Kidney (tissue), 14 donors: ENCODE results near the gene PLCB2. TPM values are rescaled to one million over a fixed set of nuclear protein-coding genes. Genes with fewer than 3 reads are reported as not detected.

Experiments used
- DNase-seq, 5 donors: peaks; one replicate each; pipeline ENCODE4 v3.0.0-alpha.2; 2013 to 2020
- FAIRE-seq: peaks from 2 replicates; lab custom pipeline; 2012; peaks lifted over from hg19 to GRCh38; lab: Jason Lieb, UNC
- H3K27ac ChIP-seq, 2 donors: one replicate each; pipeline ENCODE4 v1.7.0; 2013; ENCODE audit warnings: low read depth in 2 of 2, low read length in 2 of 2, inconsistent platforms in 1 of 2
- H3K27me3 ChIP-seq: one replicate; pipeline ENCODE4 v1.7.1; 2013; ENCODE audit warnings: low read length, inconsistent platforms; ENCODE audit not compliant: control insufficient read depth, insufficient read depth
- H3K36me3 ChIP-seq, 3 donors: one replicate each; pipeline versions ENCODE4 v1.7.0 to v1.7.1; 2013; ENCODE audit warnings: low read length in 3 of 3, control low read depth in 1 of 3, inconsistent platforms in 1 of 3; ENCODE audit not compliant: insufficient read depth in 3 of 3, control insufficient read depth in 2 of 3
- H3K4me1 ChIP-seq, 3 donors: one replicate each; pipeline versions ENCODE4 v1.7.0 to v1.7.1; 2013; ENCODE audit warnings: low read length in 3 of 3, inconsistent platforms in 1 of 3, low read depth in 1 of 3; ENCODE audit not compliant: control insufficient read depth in 2 of 3, insufficient read depth in 2 of 3
- H3K4me3 ChIP-seq, 3 donors: one replicate each; pipeline versions ENCODE4 v1.7.0 to v1.8.1; 2013; ENCODE audit warnings: low read length in 3 of 3, control low read depth in 1 of 3, inconsistent platforms in 1 of 3
- H3K9ac ChIP-seq, 3 donors: one replicate each; pipeline versions ENCODE4 v1.7.0 to v1.7.1; 2013; ENCODE audit warnings: low read length in 3 of 3, control low read depth in 1 of 3, inconsistent platforms in 1 of 3
- H3K9me3 ChIP-seq, 3 donors: one replicate each; pipeline versions ENCODE4 v1.7.0 to v1.7.1; 2013; ENCODE audit warnings: low read length in 3 of 3, control low read depth in 1 of 3, inconsistent platforms in 1 of 3; ENCODE audit not compliant: control insufficient read depth in 2 of 3, insufficient read depth in 1 of 3
- intact Hi-C: fragments of 100-400 bp; cut with DNase I; formaldehyde crosslinking; loops from one replicate; pipeline ENCODE4 v1.11.1; 2022
- polyA plus RNA-seq: library from polyadenylated mRNA; stranded (reverse); fragments of 350-450 nt; fragmentation: Illumina TruSeq; extraction: RNeasy Lipid Tissue Mini Kit (QIAGEN cat#74804); gene quantifications from one replicate; pipeline ENCODE4 v1.2.3, GENCODE V29; 2014; ENCODE audit warnings: low read depth, low replicate concordance; ENCODE audit not compliant: insufficient read depth
- total RNA-seq: library from RNA; stranded (reverse); fragmentation: NEBNext Ultra II Directional; extraction: Animal tissue kit (Norgen Biotek cat#: 25700); gene quantifications from one replicate; pipeline ENCODE4 v1.2.1, GENCODE V29; 2021
- TF ChIP-seq, protein P1 (sequence below): IDR thresholded peaks from 3 replicates; pipeline ENCODE4 v1.5.1; 2012; ENCODE audit warnings: mild to moderate bottlenecking, moderate library complexity, borderline replicate concordance; ENCODE audit not compliant: insufficient read depth; ENCODE audit errors: extremely low read depth
- donor health status: control.
- donor health status: control.
- donor health status: control.
- donor health status: control.
- donor health status: control.
- donor health status: DM: yes; HTN: yes; CAD: no.
- donor health status: Normal renal cell carcinoma (clear cell type).

The PLCB2 gene
- total and polyA plus RNA-seq, 2 donors from 2014 or later, result 4.4 to 37.2 TPM

- no peaks in the 10 kb centered on the region for H3K9me3 ChIP-seq
- intact Hi-C loops, result loop anchor here (5.0 to 10.0 kb wide), 3 partner anchors 52 to 227 kb away; no protein-coding TSS in a partner anchor
- no peaks in the 10 kb centered on the region for H3K36me3 ChIP-seq
- H3K4me3 ChIP-seq, result no peak overlapping the region
- DNase-seq (peak in 1 of 5 donors; percentile 45), FAIRE-seq (no peak)
- H3K4me1 ChIP-seq, result no peaks in the 10 kb centered on the region
- H3K9ac ChIP-seq, result no peak overlapping the region
- H3K27me3 ChIP-seq, result no peaks in the 10 kb centered on the region
- TF ChIP-seq, protein P1, sequence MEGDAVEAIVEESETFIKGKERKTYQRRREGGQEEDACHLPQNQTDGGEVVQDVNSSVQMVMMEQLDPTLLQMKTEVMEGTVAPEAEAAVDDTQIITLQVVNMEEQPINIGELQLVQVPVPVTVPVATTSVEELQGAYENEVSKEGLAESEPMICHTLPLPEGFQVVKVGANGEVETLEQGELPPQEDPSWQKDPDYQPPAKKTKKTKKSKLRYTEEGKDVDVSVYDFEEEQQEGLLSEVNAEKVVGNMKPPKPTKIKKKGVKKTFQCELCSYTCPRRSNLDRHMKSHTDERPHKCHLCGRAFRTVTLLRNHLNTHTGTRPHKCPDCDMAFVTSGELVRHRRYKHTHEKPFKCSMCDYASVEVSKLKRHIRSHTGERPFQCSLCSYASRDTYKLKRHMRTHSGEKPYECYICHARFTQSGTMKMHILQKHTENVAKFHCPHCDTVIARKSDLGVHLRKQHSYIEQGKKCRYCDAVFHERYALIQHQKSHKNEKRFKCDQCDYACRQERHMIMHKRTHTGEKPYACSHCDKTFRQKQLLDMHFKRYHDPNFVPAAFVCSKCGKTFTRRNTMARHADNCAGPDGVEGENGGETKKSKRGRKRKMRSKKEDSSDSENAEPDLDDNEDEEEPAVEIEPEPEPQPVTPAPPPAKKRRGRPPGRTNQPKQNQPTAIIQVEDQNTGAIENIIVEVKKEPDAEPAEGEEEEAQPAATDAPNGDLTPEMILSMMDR, result no peak
- no peak overlapping the region for H3K27ac ChIP-seq
These were observed 38.1 kb downstream of the PLCB2 start for GRCh38 chr15:40269604-40270003.

GRCh38 chr15:40267670-40268069, 40.1 kb downstream of the PLCB2 start:
- H3K4me3 ChIP-seq, result no peak overlapping the region
- H3K9ac ChIP-seq, result no peak overlapping the region
- no peaks in the 10 kb centered on the region for H3K36me3 ChIP-seq
- no peaks in the 10 kb centered on the region for H3K4me1 ChIP-seq
- intact Hi-C loops, result no loop called here
- TF ChIP-seq, protein P1, result no peak
- H3K27ac ChIP-seq, result no peak overlapping the region
- FAIRE-seq (no peak), DNase-seq (no peak)
- no peaks in the 10 kb centered on the region for H3K27me3 ChIP-seq
- H3K9me3 ChIP-seq, result no peaks in the 10 kb centered on the region

- H3K9me3 ChIP-seq, result no peaks in the 10 kb centered on the region
- intact Hi-C loops, result no loop called here
- no peak overlapping the region for H3K27ac ChIP-seq
- no peaks in the 10 kb centered on the region for H3K36me3 ChIP-seq
- no peaks in the 10 kb centered on the region for H3K4me1 ChIP-seq
- H3K4me3 ChIP-seq, result no peak overlapping the region
- FAIRE-seq (no peak), DNase-seq (peak in 1 of 5 donors; percentile 67)
- TF ChIP-seq, protein P1, result no peak
- H3K27me3 ChIP-seq, result no peaks in the 10 kb centered on the region
- H3K9ac ChIP-seq, result no peak overlapping the region
These were observed 40.9 kb downstream of the PLCB2 start for GRCh38 chr15:40266828-40267304.

DNA sequence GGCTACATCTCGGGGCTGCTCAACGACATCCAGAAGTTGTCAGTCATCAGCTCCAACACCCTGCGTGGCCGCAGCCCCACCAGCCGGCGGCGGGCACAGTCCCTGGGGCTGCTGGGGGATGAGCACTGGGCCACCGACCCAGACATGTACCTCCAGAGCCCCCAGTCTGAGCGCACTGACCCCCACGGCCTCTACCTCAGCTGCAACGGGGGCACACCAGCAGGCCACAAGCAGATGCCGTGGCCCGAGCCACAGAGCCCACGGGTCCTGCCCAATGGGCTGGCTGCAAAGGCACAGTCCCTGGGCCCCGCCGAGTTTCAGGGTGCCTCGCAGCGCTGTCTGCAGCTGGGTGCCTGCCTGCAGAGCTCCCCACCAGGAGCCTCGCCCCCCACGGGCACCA, 41.9 kb downstream of the PLCB2 start:
- Histone ChIP-seq H3K27me3 (no peaks in the 10 kb centered on the region), H3K36me3 (no peaks in the 10 kb centered on the region), H3K9ac (no peak overlapping the region), H3K4me1 (no peaks in the 10 kb centered on the region), H3K27ac (no peak overlapping the region), H3K4me3 (no peak overlapping the region), H3K9me3 (no peaks in the 10 kb centered on the region)
- TF ChIP-seq, protein P1, result no peak
- DNase-seq, result peak in 1 of 5 donors; percentile 54
- intact Hi-C loops, result no loop called here
- no peak for FAIRE-seq
